ENCODE measurements around the gene TK2.

DNA sequence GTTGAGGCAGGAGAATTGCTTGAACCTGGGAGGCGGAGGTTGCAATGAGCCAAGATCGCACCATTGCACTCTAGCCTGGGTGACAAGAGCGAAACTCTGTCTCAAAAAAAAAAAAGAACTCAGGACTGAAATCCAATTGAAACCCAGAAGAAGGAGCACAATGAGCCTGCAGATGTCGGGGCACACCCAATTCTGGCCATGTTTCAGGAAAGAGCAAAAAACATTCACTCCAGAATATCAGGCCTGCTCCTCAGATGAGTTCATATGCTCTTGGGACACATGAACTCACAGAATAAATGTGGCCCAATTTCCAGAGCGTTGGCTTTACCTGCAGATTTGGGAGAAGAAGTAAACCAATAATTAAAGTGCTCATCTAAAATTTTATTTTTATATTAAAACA is 26.4 kb upstream of the TK2 start:
- TF ChIP-seq POLR2A (IDR thresholded peaks at IDR 0.05) (no peak), CTCF (IDR thresholded peaks at IDR 0.05) (no peak), EP300 (IDR thresholded peaks at IDR 0.05) (no peak)
